KBM-7 (cell line): ENCODE data around the gene CBLC.

Source experiments
- DNase-seq: peaks from one replicate; pipeline ENCODE4 v3.0.0-alpha.2; 2015
- in situ Hi-C: fragments of 300-500 bp; cut with MboI; formaldehyde crosslinking; loops from 2 replicates; pipeline ENCODE4 v1.14.3; 2020; ENCODE audit warnings: low sequenced_read_pairs, low pct_unique_long_range_greater_than_20kb, mixed read lengths

CBLC gene

GRCh38 chr19:44789943-44790483 lies 12.3 kb downstream of the CBLC start:
- no peak for DNase-seq
- in situ Hi-C loops = no loop called here

DNA sequence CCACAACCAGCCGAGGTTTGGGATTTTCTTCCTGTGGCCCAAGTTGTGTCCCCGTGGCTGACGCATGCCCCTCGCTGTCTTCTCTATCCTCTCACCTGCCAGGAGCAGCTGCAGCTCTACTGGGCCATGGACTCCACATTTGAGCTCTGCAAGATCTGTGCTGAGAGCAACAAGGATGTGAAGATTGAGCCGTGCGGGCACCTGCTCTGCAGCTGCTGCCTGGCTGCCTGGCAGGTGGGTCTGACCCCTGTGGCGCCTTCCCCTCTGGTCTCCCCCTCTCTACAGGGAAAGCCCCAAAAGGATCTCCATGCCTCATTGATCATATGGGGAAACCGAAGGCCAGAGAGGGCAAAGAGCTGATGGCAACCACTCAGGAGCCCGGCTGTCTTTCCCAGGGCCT lies 14.6 kb downstream of the CBLC start:
- in situ Hi-C loops = no loop called here
- no peak for DNase-seq

DNA sequence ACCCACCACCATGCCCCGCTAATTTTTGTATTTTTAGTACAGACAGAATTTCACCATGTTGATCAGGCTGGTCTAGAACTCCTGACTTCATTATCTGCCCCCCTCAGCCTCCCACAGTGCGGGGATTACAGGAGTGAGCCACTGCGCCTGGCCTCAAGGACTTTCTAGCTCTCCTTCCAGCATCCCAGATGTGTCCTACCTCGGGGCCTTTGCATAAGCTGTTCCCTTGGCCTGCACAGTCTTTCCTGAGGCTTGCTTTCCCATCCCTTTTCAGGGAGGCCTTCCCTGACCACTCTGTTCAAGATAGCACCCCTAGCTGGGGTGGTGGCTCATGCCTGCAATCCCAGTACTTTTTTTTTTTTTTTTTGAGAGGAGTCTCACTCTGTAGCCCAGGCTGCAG lies 16.9 kb downstream of the CBLC start:
- in situ Hi-C loops = no loop called here
- no peak for DNase-seq

GRCh38 chr19:44795398-44795987 lies 17.8 kb downstream of the CBLC start:
- in situ Hi-C loops = no loop called here
- DNase-seq = no peak

DNA sequence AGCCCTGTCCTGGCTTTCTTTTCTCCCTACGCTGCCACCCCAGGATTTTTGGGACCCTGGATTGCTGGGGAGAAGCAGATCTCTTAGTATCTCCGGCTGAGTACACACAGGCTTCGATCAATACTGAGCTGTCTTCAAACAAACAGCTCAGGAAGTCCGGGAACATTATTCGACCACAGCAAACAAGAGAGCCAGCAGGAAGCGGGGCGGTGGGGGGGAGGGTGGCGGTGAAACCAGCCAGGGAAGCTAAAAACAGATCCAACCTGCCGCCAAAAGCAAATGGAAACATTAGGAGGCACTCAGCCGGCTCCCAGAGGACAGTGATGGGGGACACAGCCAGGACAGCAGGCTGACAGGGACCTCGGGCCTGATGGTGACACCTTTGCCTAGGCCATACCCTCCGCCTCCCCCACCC lies 19.0 kb downstream of the CBLC start:
- in situ Hi-C loops = no loop called here
- peak; percentile 78 for DNase-seq

GRCh38 chr19:44799627-44800346 lies 22.1 kb downstream of the CBLC start:
- DNase-seq = no peak
- in situ Hi-C loops = no loop called here

GRCh38 chr19:44800461-44800860 lies 22.8 kb downstream of the CBLC start:
- DNase-seq = peak; percentile 86
- in situ Hi-C loops = no loop called here

DNA sequence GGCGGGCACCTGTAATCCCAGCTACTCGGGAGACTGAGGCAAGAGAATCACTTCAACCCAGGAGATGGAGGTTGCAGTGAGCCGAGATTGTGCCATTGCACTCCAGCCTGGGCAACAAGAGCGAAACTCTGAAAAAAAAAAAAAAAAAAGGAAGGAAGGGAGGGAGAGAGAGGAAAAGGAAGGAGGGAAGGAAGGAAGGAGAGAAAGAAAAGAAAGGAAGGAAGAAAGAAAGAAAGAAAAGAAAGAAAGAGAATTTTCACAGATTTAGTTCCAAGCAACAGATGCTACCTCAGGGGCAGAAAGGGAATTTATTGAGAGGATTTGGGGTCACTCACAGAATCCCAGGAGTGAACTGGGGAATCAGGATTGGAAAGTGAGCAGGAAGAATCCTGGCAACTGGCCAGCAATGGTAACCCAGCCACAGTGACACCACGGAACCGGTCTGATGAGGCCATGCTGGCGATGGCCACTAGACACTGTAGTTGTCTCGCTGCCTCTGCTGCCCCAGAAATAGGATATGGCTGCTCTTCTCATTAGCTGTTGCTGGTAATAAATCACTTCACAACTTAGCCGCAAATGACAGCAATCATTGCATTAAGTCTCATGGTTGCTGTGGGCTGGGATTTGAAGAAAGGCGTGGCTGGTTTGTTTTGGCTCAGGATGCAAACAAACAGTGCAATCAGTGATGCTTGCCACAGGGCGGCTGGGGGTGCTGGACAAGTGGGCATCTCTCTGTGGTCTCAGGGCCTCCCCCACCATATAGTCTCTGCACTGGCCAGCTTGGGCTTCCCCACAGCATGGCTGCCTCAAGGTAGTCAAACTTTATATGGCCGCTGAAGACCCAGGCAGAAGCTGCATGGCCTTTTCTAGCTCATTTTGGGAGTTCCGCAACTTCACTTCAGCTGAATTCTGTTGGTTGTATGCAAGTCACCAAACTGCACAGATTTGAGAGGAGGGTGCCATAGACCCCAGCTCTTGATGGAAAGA lies 26.0 kb downstream of the CBLC start:
- DNase-seq = no peak
- in situ Hi-C loops = no loop called here

DNA sequence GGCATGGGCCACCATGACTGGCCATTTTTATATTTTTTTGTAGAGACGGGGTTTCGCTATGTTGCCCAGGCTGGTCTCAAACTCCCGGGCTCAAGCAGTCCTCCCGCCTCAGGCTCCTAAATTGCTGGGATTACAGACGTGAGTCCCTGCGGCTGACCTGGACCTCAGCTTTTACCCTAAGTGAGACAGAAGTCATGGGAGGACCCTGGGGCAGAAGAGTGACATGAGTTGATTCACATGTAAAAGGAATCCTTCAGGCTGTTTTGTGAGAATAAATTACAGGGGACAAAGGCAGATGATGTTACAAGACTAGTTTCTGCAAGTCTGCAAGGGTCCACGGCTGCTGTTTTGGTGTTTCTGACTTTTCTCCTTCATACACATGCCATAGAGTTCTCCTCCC lies 28.6 kb downstream of the CBLC start:
- in situ Hi-C loops = no loop called here
- DNase-seq = no peak

DNA sequence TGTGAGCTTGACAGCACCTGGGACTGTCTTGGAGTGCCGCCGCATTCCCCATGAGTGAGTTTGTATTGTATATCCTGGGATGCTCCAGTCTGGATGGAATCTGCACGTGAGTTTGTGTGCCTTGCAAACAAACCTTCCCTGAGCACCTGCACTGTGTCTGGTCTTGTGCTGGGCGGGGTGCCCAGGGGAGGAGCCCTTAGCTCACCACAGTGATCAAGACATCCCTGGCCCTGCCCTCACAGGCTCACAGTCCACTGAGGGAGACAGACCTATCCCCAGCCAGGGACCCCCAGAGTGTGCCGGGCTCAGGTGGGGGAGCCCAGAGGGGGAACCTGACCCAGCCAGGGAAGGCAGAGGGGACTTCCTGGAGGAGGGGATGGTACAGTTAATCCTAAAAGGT lies 29.5 kb downstream of the CBLC start:
- in situ Hi-C loops = no loop called here
- DNase-seq = no peak

DNA sequence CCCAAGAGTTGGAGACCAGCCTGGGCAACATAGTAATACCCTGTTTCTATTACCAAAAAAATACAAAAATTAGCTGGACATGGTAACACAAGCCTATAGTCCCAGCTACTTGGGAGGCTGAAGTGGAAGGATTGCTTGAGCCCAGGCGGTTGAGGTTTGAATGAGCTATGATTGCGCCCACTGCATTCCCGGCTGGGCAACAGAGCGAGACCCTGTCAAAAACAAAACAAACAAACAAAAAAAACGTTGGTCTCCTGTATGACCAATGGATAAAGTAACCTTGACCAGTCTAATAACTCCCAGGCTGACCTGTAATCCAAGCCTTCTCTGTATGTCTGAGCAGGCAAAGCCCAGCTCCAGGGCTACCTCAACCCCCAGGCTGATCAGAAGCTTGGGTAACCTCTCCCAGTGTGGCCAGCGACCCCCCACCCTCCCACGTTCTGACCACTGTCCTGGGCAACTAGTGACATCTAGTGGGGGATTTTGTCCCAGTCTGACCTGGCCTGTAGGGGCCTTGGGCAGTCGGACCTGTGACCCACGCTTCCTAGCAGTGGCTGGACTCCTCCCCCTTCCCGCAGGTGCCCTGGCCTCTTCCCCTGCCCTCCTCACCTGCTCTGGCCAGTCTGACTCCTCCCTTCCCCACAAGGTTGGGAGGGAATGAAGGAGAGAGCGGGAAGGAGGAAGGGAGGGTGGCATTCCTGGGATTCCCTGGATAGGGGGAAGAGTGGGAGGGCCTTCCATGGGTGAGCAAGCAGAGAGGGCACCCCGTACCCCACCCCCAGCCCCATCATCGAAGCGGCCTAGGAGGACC lies 30.2 kb downstream of the CBLC start:
- DNase-seq = no peak
- in situ Hi-C loops = no loop called here

DNA sequence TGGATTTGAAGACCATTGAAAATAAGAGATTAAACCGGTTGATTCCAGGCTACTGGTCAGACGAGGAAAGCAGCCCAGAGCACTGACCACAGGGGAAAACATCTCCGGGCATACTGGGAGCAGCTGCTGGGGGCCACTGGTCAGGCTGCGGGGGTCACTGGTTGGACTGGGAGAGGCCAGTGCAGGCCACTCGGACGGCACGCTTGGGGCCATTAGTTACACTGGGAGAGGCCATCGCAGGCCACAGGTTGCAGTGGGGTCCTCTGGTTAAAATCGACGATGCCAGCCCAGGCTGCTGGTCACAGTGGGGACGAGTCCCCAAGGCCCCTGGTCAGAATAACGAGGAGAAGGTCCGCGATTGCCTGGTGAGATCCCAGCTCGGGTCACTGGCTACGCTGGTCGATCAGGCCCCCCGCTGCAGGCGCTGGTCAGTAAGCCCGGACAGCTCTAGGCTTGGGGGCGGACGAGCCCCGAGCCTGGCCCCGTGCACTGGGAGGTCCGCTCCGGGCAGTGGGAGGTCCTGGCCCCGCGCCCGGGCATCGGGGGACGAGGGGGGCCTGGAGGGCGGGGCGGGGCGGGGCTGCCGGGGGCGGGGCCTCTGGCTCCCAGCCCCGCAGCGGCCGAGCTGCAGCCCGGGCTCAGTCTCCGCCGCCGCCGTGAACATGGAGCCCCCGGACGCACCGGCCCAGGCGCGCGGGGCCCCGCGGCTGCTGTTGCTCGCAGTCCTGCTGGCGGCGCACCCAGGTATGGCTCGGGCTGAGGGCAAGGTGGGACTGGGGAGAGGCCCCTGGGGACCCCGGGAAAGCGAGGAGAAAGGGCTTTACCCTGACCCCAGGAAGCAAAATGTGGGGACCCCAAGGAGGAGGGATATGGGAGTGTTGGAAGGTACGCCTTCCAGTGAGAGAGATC lies 31.0 kb downstream of the CBLC start, which contains the start of gene BCAM:
Gene BCAM (plus strand): TSS at position 641 of the 909 bp plus-strand sequence. CDS start 22 bp downstream, at position 663.
- in situ Hi-C loops = no loop called here
- peak; percentile 23 for DNase-seq

GRCh38 chr19:44809577-44810233 lies 32.0 kb downstream of the CBLC start:
- DNase-seq = no peak
- in situ Hi-C loops = no loop called here

DNA sequence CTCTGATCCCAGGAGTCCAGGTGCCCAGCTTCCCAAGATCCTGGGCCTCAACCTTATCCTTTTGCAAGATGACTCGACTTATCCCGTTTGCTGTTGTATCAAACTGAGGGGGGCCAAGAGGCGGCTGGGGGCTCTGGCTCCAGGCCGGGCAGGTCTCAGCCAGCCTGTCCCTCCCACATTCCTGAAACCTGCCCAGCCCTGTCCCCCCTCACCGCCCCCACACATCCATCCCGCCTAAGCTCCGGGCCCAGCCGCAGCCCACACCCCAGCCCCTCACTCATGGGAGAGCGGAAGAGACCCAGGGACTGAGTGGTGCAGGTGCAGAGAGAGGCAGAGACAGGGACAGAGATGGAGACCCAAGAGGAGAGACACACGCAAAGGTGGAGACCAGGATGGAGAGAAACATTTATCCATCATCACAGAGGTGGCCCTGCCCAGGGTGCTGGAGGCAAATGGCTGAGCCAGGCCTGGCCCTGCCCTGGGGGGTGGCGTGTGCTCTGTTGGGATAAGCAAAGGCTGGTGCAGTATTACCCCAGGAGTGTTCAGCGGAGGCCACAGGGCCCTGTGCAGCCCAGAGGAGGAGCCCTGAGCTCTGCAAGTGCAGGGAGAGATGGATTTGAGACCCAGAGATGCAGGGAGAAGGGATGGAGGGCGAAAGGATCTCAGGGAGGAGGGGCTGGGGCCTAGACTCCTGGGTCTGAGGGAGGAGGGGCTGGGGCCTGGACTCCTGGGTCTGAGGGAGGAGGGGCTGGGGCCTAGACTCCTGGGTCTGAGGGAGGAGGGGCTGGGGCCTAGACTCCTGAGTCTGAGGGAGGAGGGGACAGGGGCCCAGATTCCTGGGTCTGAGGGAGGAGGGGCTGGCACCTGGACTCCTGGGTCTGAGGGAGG lies 32.8 kb downstream of the CBLC start:
- DNase-seq = no peak
- in situ Hi-C loops = no loop called here

- no peak for DNase-seq
- in situ Hi-C loops = no loop called here
Measured at GRCh38 chr19:44811122-44811419, 33.4 kb downstream of the CBLC start.

DNA sequence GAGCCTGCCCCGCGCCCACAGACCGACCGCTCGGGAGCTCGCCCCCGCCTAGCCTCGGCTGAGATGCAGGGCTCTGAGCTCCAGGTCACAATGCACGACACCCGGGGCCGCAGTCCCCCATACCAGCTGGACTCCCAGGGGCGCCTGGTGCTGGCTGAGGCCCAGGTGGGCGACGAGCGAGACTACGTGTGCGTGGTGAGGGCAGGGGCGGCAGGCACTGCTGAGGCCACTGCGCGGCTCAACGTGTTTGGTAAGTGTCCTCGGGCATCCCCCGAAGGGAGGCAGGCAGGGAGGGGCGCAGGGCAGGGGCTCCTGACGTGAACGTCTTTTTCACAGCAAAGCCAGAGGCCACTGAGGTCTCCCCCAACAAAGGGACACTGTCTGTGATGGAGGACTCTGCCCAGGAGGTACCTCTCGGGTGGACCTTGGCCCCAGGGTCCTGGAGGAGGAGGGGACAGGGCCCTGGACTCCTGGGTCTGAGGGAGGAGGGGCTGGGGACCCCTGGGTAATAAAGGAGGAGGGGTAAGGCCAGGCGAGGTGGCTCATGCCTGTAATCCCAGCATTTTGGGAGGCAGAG lies 34.5 kb downstream of the CBLC start:
- in situ Hi-C loops = no loop called here
- no peak for DNase-seq
